ENCODE measurements around the gene CYP2B6.
"Not testable (repeated sequence)": the region's sequence is repeated elsewhere in the genome, so short reads cannot be mapped to it uniquely, and the experiment has no call there.

GRCh38 chr19:40999018-40999417 is 7.9 kb downstream of the CYP2B6 start:
- not testable (repeated sequence) for TF ChIP-seq POLR2AphosphoS5, EP300, CTCF (IDR thresholded peaks at IDR 0.05)
